ENCODE measurements around the gene TTC23. TPM values are rescaled to one million over a fixed set of nuclear protein-coding genes. Genes with fewer than 3 reads are reported as not detected.
"Not testable (repeated sequence)": the region's sequence is repeated elsewhere in the genome, so short reads cannot be mapped to it uniquely, and the experiment has no call there.

TTC23 gene
- total RNA-seq, 1 experiment from 2014 or later: 38.3 TPM

GRCh38 chr15:99250001-99250400 is 620 bp upstream of the TTC23 start:
- DNase-seq (ENCODE audit: low read depth): no peak

DNA sequence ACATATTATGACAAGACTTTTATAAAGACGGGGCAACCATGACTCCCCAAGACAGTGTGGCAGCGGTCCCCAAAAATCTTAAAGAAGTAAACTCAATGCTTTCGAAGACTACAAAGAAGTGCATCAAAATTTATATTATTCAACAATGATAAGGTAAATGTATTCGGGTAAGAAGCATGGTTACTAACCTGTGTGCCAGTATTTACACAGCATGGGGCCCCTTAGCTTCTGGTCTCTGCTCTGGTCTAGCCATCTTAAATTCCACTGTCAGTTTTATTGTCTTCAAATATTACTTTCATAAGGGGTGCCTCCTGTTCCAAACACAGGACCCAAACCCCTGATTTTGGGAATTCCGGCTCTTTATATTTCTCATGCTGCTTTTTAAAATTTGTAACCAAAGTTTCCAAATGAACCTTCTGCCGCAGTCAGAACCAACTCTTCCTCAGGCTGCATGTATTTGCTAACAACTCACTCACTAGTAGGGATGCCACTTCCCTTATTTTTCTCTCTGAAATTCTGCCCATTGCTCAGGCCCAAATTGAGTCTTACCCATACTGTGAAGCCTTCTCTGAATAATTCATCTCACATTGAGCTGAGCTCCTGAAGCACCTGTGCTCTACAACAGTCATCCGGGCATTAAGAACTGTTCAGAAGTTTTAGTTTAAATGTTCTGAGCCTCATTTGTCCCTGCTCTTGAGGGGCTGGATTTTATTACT is 1.2 kb downstream of the TTC23 start:
- no peak for DNase-seq (ENCODE audit: low read depth)

- no peak for DNase-seq (ENCODE audit: low read depth)
Measured at GRCh38 chr15:99247062-99247461, 2.3 kb downstream of the TTC23 start.

- no peak for DNase-seq (ENCODE audit: low read depth)
Measured at GRCh38 chr15:99244306-99244705, 5.1 kb downstream of the TTC23 start.

DNA sequence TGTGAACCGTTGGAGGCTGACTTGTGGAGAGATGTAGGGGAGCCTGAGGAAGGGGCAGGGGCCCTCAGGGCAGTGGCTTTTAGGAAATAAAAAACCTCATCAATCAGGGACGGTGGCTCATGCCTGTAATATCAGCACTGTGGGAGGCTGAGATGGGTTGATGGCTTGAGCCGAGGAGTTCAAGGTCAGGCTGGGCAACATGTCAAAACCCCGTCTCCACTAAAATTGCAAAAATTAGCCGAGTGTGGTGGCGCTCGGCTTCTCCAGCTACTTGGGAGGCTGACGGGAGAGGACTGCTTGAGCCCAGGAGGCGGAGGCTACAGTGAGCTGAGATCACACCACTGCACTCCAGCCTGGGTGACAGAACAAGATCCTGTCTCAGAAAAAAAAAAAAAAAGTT is 7.6 kb downstream of the TTC23 start:
- no peak for DNase-seq (ENCODE audit: low read depth)

DNA sequence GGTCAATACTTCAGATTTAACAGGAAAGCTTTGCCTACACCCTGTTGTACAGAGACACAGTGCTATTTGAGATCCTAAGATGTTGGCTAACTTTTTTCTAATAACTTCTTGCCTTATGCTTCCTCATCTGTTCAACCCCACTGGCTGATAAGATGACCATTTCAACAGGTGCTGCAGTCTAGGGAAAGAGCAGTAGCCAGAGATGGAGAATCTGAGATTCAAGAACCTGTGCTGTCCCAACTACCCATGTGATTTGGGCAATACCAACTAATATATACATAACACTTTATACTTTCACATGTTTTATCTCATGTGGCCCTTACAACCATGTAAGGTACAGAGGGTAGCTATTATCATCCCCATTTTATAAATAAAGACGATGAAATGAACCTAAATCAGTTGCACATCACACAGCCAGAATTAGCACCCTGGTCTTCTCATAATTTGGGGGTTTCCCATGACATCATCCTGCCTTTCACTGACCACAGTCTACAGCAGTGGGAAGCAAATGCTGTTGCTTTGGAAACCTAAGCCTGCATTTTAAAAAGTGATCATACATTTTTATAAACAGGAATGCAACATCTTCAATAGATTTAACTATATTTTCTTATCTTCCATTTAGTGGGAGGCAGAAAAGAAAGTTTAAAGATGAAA is 9.7 kb downstream of the TTC23 start:
- peak; percentile 25 for DNase-seq (ENCODE audit: low read depth)

DNA sequence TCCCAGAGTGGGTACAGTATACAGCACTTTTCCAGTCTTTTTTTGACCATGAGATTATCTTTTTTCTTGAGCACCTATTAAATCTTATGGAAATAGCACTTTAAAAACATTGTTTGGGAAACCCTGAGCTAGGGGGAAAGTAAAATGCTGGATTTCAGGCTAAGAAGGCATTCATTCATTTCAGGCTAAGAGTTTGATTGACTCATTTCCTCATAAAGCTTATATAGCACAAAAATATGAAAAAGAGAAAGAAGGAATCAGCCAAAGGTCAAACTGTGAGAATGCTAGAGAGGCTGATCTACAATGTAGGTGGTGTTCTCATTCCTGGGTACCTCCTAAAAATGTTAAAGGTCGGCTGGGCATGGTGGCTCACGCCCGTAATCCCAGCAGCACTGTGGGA is 10.5 kb downstream of the TTC23 start:
- DNase-seq (ENCODE audit: low read depth): no peak

- DNase-seq (ENCODE audit: low read depth): not testable (repeated sequence)
Measured at GRCh38 chr15:99234160-99234559, 15.2 kb downstream of the TTC23 start.

DNA sequence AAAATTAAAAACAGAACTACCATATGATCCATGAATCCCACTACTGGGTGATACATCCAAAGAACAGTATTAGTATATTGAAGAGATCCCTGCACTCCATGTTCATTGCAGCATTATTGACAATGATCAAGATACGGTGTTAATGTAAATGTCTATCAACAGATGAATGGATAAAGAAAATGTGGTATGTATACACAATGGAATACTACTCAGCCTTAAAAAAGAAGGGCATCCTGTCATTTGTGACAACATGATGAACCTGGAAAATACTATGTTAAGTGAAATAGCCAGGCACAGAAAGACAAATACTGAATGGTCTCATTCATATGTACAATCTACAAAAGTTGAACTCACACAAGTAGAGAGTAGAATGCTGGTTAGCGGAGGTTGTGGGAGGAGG is 16.6 kb downstream of the TTC23 start:
- no peak for DNase-seq (ENCODE audit: low read depth)

- DNase-seq (ENCODE audit: low read depth): no peak
Measured at GRCh38 chr15:99230867-99231266, 18.5 kb downstream of the TTC23 start.

DNA sequence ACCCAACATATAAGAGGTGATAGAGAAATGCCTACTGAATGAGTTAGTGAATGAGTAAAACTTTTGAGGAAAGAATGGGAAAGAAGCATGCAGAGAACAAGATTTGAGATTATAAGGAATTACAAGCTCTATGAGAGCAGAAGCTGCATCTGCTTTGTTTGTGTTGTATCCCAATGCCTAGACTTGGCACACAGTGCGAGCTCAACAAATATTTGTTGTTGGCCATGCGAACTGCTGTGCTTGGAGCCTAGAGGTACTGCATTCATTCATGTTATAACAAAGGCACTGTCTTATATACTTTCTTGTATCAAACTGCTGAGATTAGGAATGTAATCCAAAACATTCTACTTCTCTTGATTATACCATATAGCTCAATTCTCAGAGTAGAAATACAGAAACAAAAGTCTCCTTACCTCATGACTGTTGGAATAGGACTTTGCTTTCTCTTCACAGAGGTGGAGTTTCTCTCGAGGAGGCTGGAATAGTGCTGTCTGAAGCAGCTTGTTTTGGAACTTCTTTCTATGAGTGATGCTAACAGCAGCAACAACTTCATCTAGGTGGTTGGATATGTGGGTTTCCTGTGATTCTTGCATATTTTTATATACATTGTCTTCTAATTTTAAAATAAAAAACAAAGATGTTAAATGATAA is 21.1 kb downstream of the TTC23 start:
- no peak for DNase-seq (ENCODE audit: low read depth)

- DNase-seq (ENCODE audit: low read depth): no peak
Measured at GRCh38 chr15:99226802-99227201, 22.6 kb downstream of the TTC23 start.

- DNase-seq (ENCODE audit: low read depth): no peak
Measured at GRCh38 chr15:99224372-99225214, 24.8 kb downstream of the TTC23 start.

DNA sequence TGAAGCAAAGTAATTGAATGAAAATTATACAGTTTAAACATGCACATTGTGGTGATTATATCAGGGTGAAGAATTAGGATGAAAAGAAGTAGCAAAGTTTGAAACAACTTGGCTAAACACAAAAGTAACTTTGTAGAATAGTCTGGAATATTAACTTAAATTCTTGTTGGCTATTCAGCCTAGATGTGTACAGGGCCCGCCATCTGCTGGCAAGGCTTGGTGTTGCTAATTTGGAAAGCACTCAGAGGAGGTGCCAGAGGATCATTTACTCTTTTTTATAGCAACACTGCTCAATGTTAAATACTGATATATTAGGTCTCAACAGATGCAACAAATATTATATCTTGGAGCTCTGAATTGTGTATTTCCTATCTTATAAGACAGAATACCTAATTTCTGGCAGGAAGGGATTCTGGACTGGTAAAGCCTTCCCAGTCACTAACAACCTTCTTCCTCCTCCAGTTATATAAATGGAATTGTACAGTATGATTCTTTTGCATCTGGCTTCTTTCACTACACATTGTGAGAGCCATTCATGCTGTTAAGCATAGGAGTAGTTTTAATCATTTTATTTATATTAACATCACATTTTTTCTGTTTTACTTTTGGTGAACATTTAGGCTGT is 36.1 kb downstream of the TTC23 start:
- peak; percentile 69 for DNase-seq (ENCODE audit: low read depth)

DNA sequence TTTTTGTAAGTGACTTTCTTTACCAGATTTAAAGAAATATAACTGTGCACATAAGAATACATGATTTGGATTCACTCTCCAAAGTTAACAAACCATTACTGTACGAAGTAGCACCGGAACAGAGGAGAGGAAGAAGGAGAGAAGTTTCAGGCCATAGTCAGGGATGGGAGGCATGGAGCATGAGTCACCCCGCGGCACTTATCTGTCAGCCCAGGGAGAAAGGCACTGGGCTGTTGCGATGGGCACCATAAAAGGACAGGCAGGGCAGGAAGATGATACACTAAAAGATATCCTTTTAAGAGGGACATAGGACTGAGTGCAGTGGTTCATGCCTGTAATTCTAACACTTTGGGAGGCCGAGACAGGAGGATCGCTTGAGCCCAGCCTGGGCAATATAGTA is 37.0 kb downstream of the TTC23 start:
- DNase-seq (ENCODE audit: low read depth): peak; percentile 88

DNA sequence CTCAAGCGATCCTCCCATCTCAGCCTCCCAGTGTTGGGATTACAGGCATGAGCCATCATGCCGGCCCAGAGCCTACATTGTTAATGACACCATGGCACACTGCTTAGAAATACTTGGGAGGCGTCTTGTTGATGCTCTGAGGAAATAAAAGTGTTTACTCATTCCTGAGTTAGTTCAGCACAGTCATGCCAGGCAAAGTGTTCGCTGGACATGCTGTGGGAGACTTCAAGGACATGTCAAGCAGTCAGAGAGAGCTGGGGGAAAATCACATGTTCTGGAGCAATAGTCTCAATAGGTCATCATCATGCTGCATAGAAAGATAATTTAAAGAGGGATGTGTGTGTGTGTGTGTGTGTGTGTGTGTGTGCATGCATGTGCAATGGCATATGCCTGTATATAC is 37.5 kb downstream of the TTC23 start:
- DNase-seq (ENCODE audit: low read depth): peak; percentile 38

DNA sequence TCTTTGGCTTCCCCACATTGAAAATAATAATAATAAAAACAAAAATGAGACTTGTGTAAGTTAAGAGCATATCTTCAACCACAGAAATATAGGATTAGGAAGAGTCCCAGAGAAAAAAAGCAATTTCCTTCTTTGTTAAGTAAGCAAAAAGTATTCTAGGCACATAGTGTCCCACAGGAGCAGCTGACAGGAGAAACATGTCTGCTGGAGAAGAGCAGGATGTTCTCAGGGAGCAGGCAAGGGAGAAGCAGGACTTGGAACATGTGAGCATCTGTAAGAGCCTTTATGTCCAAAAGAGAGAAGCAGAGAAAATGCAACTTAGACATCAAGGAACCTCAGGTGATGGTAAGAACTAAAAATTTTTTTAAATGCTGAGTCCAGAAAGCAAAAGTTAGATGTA is 39.0 kb downstream of the TTC23 start:
- no peak for DNase-seq (ENCODE audit: low read depth)

DNA sequence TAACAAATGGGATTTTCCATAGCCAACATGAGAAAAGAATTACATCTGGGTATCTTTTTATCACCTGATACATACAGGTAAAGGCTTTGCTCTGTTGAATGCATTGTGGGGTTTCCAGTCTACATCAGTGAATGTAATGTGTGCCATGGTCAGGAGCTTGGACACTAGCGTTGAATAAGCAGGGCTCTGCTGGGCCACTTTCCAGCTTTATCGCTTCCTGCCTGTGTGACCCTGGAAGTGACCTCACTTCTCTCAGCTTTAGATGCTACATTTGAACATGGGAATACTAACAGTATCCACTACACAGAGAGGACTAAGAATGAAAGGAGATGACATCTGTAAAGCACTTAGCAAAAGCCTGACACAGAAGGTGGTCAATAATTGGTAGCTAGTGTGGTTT is 40.1 kb downstream of the TTC23 start:
- DNase-seq (ENCODE audit: low read depth): no peak

DNA sequence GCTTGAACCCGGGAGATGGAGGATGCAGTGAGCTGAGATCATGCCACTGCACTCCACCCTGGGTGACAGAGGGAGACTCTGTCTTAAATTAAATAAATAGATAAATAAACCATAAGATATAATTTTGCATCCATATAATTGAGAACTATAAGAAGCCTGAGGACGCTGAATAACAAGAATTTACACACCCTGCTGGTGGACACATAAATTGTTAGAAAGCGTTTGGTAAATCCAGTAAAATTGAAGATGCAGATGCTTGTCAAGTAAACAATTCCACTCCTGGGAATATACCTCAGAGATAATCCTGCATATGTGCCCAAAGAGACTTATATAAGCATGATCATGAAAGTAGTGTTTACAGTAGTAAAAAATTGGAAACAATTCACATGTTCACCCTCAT is 41.7 kb downstream of the TTC23 start:
- DNase-seq (ENCODE audit: low read depth): no peak

DNA sequence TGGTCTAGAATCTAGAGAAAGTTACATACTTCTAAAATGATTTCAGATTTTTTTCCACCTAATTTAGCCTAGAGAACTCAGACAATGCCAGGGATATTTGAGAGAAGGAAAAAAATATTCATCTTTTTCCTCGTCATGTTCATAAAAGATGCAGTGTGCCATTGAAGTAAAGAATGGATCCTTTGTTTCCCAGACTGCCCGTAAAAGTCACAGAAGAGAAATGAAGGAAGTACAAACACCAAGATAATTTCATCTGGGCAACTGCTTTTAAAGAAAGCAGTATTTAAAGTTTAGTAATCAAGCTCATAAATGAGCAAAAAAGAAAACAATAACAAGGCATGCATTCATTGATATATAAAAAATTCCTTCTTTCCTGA is 47.2 kb downstream of the TTC23 start:
- DNase-seq (ENCODE audit: low read depth): peak; percentile 26

GRCh38 chr15:99201408-99202175 is 47.8 kb downstream of the TTC23 start:
- DNase-seq (ENCODE audit: low read depth): no peak

All from RPMI7951 (cell line).